Measurements from ENCODE around the gene RABIF.
"Not testable (repeated sequence)": the region's sequence is repeated elsewhere in the genome, so short reads cannot be mapped to it uniquely, and the experiment has no call there.

RABIF gene

DNA sequence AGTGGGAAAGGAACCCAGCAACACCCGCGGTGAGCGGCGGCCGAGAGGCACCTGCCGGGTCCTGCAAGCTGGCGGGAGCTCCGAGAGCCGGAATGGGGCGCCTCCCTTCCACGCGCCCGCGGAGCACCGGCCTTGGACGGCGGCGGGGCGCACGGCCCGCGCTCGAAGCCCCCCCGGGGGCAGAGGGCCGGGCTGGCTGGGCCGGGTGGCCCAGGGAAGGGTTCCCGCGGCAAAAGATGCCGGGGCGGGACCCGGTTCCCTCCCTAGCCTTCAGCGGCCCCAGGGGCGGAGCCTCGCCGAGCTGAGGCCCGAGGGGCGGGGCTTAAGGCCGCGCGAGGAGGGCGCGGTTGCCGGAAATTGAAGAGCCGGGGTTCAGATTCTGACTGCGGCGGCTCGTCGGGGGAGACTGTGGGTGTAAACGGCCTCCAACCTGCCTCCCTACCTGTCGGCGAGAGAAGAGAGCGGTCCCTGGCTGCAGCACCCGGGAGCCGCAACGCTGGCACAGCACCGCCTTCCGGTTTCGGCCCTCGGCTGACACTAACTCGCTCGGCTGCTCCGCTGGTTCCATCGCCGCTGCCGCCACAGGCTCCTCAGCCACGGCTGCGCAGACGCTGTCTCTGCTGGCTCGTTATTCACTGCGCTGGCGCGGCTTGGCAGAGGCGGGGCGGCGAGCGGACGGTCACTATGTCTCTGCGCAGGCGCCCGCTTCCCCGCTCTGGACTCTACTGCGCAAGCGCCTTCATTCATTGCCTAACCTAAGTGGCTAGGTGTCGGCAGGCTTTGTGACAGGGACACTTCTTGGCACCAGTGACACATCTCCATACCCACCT is at the start of gene RABIF:
Gene RABIF (minus strand): TSS at position 619 of the 830 bp plus-strand sequence. CDS start 51 bp downstream, at position 568.
- DNase-seq, result peak; percentile 97

DNA sequence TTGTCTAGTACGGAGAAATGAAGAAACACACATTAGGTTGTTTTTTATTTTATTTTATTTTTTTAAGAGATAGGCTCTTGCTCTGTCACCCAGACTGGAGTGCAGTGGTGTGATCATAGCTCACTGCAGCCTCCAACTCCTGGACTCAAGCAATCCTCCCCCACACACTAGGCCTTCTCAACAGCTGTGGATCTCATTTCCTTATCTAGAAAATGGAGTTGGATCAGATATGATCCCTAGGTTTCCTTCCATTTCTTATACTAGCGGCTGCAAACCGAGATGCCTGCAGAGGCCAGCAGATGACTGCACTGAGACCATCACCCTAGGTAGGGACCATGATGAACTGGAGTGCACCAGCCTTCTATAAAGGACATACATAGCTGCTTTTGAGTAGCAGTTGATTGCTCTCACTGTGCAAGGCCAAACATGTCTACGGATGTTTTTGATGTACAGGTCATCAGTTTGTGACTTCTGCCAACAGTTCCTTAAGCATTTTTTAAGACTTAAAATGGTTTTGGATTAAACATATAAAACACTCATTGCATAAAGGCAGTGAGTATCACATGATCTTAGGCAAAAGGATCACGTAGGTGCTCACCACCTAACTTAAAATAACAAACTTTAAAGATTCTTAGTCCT is 49.5 kb upstream of the RABIF start:
- no peak for DNase-seq

- DNase-seq, result not testable (repeated sequence)
These were observed 47.5 kb upstream of the RABIF start for GRCh38 chr1:202936409-202936808.

GRCh38 chr1:202935844-202936243 is 46.9 kb upstream of the RABIF start:
- DNase-seq, result no peak

DNA sequence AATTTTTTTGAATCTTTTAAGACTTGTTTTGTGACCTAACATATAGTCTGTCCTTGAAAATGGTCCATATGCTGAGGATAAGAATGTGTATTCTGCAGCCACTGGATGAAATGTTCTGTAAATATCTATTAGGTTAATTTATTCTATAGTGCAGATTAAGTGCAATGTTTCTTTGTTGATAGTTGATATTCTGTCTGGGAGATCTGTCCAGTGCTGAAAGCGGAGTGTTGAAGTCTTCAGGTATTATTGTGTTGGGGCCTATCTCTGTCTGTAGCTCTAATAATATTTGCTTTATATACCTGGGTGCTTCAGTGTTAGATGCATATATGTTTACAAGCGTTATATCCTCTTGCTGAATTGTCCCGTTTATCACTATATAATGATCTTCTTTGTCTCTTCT is 45.8 kb upstream of the RABIF start:
- DNase-seq, result no peak

DNA sequence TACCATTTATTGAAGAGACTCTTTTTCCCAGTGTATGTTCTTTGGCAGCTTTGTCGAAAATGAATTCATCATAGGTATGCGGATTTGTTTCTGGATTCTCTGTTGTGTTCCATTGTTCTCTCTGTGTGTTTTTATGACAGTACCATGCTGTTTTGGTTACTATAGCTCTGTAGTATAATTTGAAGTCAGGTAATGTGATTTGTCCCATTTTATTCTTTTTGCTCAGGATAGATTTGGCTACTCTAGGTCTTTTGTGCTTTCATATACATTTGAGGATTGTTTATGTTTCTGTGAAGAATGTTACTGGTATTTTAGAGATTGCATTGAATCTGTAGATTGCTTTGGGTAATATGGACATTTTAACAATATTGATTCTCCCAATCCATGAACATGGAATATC is 43.5 kb upstream of the RABIF start:
- no peak for DNase-seq

GRCh38 chr1:202926581-202927491 is 37.9 kb upstream of the RABIF start, which contains the start of gene KLHL12:
Gene KLHL12 (minus strand): TSS chr1:202927234. CDS start chr1:202925162, 2,072 bp downstream.
- peak; percentile 91 for DNase-seq

- no peak for DNase-seq
These were observed 34.6 kb upstream of the RABIF start for GRCh38 chr1:202923533-202923932.

DNA sequence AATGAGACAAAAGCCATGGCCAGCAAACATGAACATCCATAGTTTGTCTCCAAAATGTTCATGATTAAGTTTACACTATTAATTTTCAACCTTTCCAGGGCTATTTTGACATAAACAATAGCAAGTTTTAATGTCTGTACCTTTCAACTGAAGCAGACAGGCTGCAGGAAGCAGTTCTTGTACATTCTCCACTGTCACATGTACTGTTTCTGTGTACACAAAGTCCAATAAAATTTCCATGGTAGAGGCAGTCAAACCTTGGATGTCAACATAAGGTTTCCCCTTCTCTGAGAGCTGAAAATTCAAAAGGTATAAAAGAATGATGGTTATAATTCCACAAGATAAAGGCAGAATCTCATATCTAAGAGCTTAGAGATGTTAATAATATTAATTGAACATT is 30.7 kb upstream of the RABIF start:
- no peak for DNase-seq

DNA sequence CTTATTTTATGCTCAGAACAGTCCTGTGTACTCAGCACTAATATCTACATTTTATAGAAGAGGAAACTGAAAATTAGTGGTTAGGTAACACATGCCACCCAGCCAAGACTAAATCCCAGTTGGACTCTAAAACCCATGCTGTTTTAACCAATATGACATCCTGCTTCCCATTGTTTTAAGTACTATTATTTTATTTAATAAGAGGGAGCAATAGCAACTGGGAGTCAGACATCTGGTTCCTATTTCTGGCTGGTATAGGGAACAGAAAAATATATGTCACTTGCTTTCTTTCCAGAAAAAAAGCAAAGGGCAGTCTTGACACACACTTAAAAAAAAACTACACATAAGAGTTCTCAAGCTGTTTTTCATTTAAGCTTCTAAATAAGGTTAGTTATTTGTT is 26.2 kb upstream of the RABIF start:
- no peak for DNase-seq

DNA sequence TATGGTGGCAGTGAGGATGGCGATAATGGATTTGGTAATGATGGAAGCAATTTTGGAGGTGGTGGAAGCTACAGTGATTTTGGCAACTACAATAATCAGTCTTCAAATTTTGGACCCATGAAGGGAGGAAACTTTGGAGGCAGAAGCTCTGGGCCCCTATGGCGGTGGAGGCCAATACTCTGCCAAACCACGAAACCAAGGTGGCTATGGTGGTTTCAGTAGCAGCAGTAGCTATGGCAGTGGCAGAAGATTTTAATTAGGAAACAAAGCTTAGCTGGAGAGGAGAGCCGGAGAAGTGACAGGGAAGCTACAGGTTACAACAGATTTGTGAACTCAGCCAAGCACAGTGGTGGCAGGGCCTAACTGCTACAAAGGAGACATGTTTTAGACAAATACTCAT is 23.5 kb upstream of the RABIF start:
- not testable (repeated sequence) for DNase-seq

- no peak for DNase-seq
These were observed 20.5 kb upstream of the RABIF start for GRCh38 chr1:202909494-202909893.

DNA sequence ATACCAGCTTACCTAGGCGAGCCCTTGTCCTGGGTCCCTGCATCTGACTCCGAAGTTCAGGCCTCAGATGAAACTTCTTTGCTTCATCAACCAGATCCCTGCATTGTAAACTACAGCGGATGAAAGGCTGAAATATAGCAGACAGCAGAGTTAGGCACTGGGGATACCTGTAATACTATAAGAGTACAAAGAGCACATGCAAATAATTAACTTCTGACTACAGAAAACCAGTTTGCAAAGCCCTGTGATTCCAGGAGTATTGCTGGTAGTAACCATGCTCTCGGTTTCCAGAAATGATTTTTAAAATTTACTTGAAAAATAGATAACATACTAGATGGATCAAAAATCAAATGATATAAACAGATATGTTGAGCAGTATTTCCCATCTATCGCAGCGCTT is 20.0 kb upstream of the RABIF start:
- no peak for DNase-seq

- DNase-seq, result no peak
These were observed 16.4 kb upstream of the RABIF start for GRCh38 chr1:202905331-202905730.

DNA sequence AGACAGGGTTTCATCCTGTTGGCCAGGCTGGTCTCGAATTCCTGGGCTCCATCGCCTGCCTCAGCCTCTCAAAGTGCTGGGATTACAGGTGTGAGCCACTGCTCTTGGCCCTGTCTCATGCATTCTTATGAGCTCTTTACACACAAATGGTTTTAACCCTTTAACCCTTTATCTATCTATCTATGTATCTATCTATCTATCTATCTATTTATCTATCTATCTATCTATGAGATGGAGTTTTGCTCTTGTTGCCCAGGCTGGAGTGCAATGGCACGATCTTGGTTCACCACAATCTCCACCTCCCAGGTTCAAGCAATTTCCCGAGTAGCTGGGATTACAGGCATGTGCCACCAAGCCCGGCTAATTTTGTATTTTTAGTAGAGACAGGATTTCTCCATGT is 14.9 kb upstream of the RABIF start:
- DNase-seq, result not testable (repeated sequence)

GRCh38 chr1:202901555-202901954 is 12.6 kb upstream of the RABIF start:
- DNase-seq, result no peak

DNA sequence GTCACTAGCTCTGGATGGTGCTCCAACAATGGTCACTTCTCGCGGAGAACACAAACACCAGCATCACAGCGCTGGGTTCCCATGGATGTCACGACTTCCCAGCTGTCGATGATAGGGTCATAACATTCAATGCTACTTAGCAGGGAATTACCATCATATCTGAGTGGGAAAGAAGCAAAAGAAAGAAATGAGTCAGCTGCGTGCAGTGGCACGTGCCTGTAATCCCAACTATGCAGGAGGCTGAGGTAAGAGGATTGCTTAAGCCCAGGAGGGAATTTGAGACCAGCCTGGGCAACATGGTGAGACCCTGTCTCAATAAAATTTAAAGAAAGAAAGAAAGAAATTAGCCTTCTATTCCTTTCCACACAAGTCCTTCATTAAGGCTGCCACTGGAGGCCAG is 3.6 kb upstream of the RABIF start:
- DNase-seq, result no peak

- no peak for DNase-seq
These were observed 1.4 kb upstream of the RABIF start for GRCh38 chr1:202890392-202890791.

GRCh38 chr1:202888221-202888530 is 773 bp downstream of the RABIF start:
- DNase-seq, result no peak

- no peak for DNase-seq
These were observed 7.9 kb downstream of the RABIF start for GRCh38 chr1:202880961-202881460.

GRCh38 chr1:202880062-202880461 is 8.9 kb downstream of the RABIF start:
- no peak for DNase-seq

DNA sequence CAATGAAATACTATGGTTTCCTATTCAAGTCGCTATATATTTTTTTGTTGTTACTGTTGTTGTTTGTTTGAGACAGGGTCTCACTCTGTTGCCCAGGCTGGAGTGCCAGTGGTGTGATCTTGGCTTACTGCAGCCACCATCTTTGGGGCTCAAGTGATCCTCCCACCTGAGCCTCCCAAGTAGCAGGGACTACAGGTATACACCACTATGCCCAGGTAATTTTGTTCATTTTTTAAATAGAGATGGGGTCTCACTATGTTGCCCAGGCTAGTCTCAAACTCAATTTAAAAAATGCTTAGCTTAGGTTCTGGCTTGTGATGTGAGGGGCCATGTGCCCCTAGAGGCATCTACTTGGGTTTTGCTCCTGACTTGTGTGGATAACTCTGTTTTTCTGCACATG is 9.8 kb downstream of the RABIF start:
- no peak for DNase-seq

DNA sequence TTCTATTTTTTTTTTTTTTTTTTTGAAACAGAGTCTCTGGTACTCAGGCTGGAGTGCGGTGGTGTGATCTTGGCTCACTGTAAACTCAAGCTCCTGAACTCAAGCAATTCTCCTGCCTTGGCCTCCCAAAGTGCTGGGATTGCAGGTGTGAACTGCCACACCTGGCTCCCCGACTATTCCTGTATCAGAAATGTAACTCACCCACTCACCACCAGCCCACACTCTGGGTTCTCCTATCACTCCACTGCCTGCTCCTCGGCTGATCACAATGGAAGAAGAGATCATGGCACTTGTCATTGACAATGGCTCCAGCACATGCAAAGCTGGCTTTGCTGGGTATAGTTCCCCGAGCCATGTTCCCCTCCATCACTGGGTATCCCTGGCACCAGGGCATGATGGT is 15.9 kb downstream of the RABIF start:
- DNase-seq, result no peak
